ENCODE data around the gene NECTIN1. TPM values are rescaled to one million over a fixed set of nuclear protein-coding genes. Genes with fewer than 3 reads are reported as not detected.

Gene NECTIN1
- total RNA-seq, 4 donors from 2014 or later: 11.6 to 23.6 (median 16.6) TPM

DNA sequence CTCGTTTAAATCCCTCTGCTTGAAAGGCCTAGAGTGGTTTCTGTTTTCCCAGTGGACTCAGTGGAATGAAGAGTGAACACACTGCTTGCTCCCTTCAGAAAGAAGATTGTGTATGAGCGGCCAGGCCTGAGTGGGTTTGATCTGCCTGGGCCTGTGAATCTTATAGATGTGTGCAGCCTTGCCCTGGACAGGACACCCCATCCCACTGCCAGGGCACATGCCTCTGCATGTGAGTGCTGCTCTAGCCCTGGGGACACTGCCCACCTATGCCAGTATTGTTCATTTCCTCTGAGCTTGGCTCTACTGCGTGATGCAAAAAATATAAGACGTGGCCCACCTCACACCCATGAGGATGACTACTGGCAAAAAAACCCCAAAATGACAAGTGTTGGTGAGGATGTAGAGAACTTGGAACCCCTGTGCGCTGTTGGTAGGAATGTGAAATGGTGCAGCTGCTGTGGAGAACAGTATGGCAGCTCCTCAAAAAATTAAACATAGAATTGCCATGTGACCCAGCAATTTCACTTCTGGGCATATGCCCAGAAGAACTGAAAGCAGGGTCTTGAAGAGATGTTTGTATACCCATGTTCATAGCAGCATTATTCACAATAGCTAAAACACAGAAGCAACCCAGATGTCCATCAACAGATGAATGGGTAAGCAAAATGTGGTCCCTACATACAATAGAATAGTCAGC lies 27.3 kb upstream of the NECTIN1 start:
- no peak for TF ChIP-seq POLR2A (IDR thresholded peaks at IDR 0.05)
- TF ChIP-seq, protein P1, sequence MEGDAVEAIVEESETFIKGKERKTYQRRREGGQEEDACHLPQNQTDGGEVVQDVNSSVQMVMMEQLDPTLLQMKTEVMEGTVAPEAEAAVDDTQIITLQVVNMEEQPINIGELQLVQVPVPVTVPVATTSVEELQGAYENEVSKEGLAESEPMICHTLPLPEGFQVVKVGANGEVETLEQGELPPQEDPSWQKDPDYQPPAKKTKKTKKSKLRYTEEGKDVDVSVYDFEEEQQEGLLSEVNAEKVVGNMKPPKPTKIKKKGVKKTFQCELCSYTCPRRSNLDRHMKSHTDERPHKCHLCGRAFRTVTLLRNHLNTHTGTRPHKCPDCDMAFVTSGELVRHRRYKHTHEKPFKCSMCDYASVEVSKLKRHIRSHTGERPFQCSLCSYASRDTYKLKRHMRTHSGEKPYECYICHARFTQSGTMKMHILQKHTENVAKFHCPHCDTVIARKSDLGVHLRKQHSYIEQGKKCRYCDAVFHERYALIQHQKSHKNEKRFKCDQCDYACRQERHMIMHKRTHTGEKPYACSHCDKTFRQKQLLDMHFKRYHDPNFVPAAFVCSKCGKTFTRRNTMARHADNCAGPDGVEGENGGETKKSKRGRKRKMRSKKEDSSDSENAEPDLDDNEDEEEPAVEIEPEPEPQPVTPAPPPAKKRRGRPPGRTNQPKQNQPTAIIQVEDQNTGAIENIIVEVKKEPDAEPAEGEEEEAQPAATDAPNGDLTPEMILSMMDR (IDR thresholded peaks at IDR 0.05): no peak
- Histone ChIP-seq H3K27me3 (no peaks in the 10 kb centered on the region), H3K9me3 (no peaks in the 10 kb centered on the region), H3K4me3 (no peak overlapping the region), H3K27ac (no peak overlapping the region), H3K4me1 (peaks cover 0 to 4% (median 0%) of the 10 kb centered on the region in 4 donors), H3K36me3 (no peaks in the 10 kb centered on the region)
- DNase-seq: no peak

DNA sequence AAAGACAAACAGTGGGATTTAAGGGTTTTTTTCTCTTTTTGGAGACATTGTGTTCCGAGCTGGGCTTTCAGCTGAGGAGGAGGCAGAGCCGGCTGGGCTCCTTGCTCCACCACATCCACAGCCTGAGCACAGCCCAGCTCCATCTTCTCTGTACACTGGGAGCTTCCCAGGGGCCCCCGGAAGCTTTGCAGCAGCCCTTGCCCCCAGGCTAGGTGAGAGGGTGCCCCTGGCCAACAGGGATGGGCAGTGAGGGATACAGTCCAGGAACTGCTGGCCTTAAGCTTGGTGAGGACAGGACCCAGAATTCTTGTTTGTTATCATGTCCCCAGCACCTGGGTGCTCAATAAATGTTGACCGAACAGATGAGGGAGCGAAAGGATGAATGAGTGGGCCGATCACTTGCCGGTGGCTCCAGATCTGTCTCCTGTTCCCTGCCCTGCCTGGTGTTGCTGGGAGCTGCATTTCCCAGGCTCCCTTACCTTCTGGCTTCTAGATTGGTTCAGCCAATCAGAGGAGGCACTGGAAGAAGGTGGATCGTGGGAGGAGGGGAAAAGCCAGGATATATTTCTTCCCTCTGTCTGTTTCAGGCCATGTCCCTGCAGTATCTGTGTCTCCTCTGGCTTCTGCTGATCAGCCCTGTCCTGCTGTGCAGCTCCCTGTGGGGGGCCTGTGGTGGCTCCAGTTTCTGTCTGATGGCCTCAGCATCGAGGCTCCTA lies 26.5 kb upstream of the NECTIN1 start:
- TF ChIP-seq, protein P1 (IDR thresholded peaks at IDR 0.05): no peak
- peaks cover 0 to 4% (median 0%) of the 10 kb centered on the region in 4 donors for H3K4me1 ChIP-seq
- no peak for DNase-seq
- H3K27me3 ChIP-seq: no peaks in the 10 kb centered on the region
- H3K9me3 ChIP-seq: no peaks in the 10 kb centered on the region
- H3K4me3 ChIP-seq: no peak overlapping the region
- H3K27ac ChIP-seq: no peak overlapping the region
- H3K36me3 ChIP-seq: no peaks in the 10 kb centered on the region

DNA sequence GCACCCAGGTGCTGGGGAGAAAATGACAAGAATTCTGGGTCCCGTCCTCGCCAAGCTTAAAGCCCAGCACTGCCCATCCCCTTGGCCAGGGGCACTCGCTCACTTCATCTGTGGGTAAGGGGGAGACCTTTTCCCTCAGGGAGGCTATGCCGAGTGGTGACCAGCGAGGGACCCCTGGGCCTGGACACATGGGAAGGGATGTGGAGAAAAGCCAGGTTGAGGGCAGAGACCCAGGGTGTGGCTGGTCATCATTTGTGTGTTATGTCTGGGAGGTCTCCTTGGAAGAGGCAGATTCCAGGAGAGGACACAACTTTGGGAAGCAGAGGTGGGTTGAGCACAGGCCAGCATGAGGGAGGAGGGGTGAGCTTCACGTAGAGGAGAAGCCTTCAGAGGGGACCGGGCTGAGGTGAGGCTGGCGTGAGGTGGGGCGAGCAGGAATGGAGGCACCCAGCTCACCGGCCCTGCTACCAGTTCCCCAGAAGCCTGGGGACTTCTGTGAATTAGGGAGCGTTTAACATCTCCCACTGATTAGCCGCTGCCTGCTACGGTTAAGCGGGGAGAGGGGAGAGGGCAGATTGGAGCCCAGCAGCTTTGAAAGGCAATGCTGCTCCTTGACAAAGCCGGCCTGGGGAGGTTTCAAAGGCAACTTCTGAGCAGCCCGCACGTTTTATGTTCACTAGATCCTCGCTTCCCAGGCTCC lies 25.8 kb upstream of the NECTIN1 start:
- TF ChIP-seq, protein P1 (IDR thresholded peaks at IDR 0.05): no peak
- TF ChIP-seq POLR2A (IDR thresholded peaks at IDR 0.05): no peak
- Histone ChIP-seq H3K27ac (no peak overlapping the region), H3K9me3 (no peaks in the 10 kb centered on the region), H3K36me3 (no peaks in the 10 kb centered on the region), H3K4me3 (no peak overlapping the region), H3K4me1 (peaks cover 0 to 4% (median 0%) of the 10 kb centered on the region in 4 donors), H3K27me3 (no peaks in the 10 kb centered on the region)
- DNase-seq: no peak

DNA sequence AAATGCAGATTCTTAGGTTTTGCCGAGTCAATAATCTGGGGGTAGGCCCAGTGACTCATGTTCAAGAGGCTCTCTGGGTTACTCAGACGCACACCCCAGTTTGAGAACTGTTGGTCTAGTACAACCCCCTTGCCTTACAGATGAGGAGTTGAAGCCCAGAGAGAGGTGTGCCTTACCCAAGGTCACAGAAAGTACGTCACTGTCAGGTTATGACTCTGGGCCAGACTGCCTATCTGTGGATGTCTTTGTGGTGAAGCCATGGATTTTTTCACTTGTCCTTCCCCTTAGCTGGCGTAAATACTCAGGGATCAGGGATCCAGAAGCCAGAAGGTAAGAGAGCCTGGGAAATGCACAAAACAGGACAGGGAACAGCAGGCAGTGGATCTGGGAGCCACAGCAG lies 25.2 kb upstream of the NECTIN1 start:
- Histone ChIP-seq H3K27ac (no peak overlapping the region), H3K9me3 (no peaks in the 10 kb centered on the region), H3K27me3 (no peaks in the 10 kb centered on the region), H3K4me1 (peaks cover 0 to 4% (median 0%) of the 10 kb centered on the region in 4 donors), H3K4me3 (no peak overlapping the region), H3K36me3 (no peaks in the 10 kb centered on the region)
- no peak for TF ChIP-seq POLR2A (IDR thresholded peaks at IDR 0.05)
- TF ChIP-seq, protein P1 (IDR thresholded peaks at IDR 0.05): no peak
- DNase-seq: no peak

DNA sequence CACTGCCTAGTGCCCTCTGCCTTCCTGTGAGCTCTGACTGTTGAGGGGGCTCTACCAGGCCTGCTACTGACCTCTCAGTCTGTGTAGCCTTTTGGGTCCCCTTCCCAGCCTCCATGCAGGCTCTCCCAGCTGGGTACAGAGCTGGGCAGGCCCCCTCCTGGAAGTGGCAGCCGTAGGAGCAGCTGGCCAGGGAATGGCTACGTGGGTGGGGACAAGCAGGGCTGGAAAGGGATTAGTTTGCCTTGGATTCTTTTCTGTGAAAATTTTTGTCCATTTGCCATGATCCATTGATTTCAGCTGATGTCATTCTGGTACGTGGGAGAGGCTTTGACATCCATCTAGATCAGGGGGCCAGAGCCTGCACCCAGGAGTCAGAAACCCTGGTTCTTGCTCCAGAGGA lies 23.9 kb upstream of the NECTIN1 start:
- no peaks in the 10 kb centered on the region for H3K27me3 ChIP-seq
- peaks cover 0 to 4% (median 0%) of the 10 kb centered on the region in 4 donors for H3K4me1 ChIP-seq
- no peak for TF ChIP-seq POLR2A (IDR thresholded peaks at IDR 0.05)
- TF ChIP-seq, protein P1 (IDR thresholded peaks at IDR 0.05): no peak
- H3K9me3 ChIP-seq: no peaks in the 10 kb centered on the region
- H3K4me3 ChIP-seq: no peak overlapping the region
- H3K36me3 ChIP-seq: no peaks in the 10 kb centered on the region
- DNase-seq: no peak
- no peak overlapping the region for H3K27ac ChIP-seq
